H1 (cell line): ENCODE measurements around the gene RPL18. TPM values are rescaled to one million over a fixed set of nuclear protein-coding genes. Genes with fewer than 3 reads are reported as not detected.

Experiments
- CTCF ChIA-PET: fragments of 300-600 bp; sonication (Branson Sonifier 250); formaldehyde crosslinking; loops from one replicate; lab custom pipeline; 2021; ENCODE audit not compliant: partially characterized antibody; lab: Charles Lee
- POLR2A ChIA-PET: fragments of 300-600 bp; sonication (Branson Sonifier 250); formaldehyde crosslinking; loops from one replicate; lab custom pipeline; 2021; ENCODE audit warnings: inconsistent platforms; ENCODE audit not compliant: partially characterized antibody; lab: Charles Lee
- DNase-seq, 2 experiments: peaks; one replicate each; pipeline versions ENCODE4 v3.0.0 to v3.0.0-alpha.2; 2010 to 2022; ENCODE audit warnings: low spot score in 2 of 2, low read depth in 1 of 2, mixed read lengths in 1 of 2
- FAIRE-seq: peaks from 2 replicates; lab custom pipeline; 2011; peaks lifted over from hg19 to GRCh38; lab: Jason Lieb, UNC
- H2AFZ ChIP-seq: 2 replicates; pipeline ENCODE4 v1.8.1; 2012; ENCODE audit warnings: low read length, inconsistent platforms
- H2AK5ac ChIP-seq: 2 replicates; pipeline ENCODE4 v1.6.1; 2013; ENCODE audit warnings: low read depth, low read length
- H2BK120ac ChIP-seq: replicated peaks from 2 replicates; pipeline ENCODE3; 2013; ENCODE audit warnings: low read depth, low read length, inconsistent platforms
- H2BK12ac ChIP-seq: 2 replicates; pipeline ENCODE4 v1.6.1; 2013; ENCODE audit warnings: low read depth, low read length
- H2BK15ac ChIP-seq: 2 replicates; pipeline ENCODE4 v1.6.1; 2013; ENCODE audit warnings: low read length
- H2BK20ac ChIP-seq: 2 replicates; pipeline ENCODE4 v1.6.1; 2013; ENCODE audit warnings: low read length
- H2BK5ac ChIP-seq: 2 replicates; pipeline ENCODE4 v1.6.1; 2013; ENCODE audit warnings: low read depth, low read length
- H3K14ac ChIP-seq: 2 replicates; pipeline ENCODE4 v1.6.1; 2013; ENCODE audit warnings: inconsistent platforms; ENCODE audit not compliant: insufficient read length
- H3K18ac ChIP-seq: 2 replicates; pipeline ENCODE4 v1.6.1; 2013; ENCODE audit warnings: low read length; ENCODE audit errors: extremely low read depth
- H3K23ac ChIP-seq: 2 replicates; pipeline ENCODE4 v1.6.1; 2013; ENCODE audit warnings: inconsistent platforms; ENCODE audit not compliant: insufficient read length
- H3K23me2 ChIP-seq: 2 replicates; pipeline ENCODE4 v1.6.1; 2013; ENCODE audit warnings: low read depth, low read length
- H3K27ac ChIP-seq: 2 replicates; pipeline ENCODE4 v1.6.1; 2011; ENCODE audit warnings: low read depth, low read length, inconsistent platforms
- H3K27me3 ChIP-seq, 4 experiments: replicated peaks in 1 of 4; 1 replicate in 1 of 4; 2 replicates in 3 of 4; pipeline versions ENCODE4 v1.6.1 to v1.8.1; 2011 to 2013; ENCODE audit warnings: low read length in 3 of 4, mild to moderate bottlenecking in 3 of 4, inconsistent platforms in 2 of 4, mixed read lengths in 2 of 4, moderate library complexity in 1 of 4; ENCODE audit not compliant: control insufficient read depth in 3 of 4, insufficient read depth in 3 of 4; ENCODE audit errors: extremely low read depth in 1 of 4
- H3K36me3 ChIP-seq, 4 experiments: 2 replicates each; pipeline versions ENCODE4 v1.6.1 to v1.8.1; 2011 to 2013; ENCODE audit warnings: mild to moderate bottlenecking in 4 of 4, low read length in 3 of 4, moderate library complexity in 2 of 4, control low read depth in 1 of 4, inconsistent platforms in 1 of 4; ENCODE audit not compliant: insufficient read depth in 4 of 4, control insufficient read depth in 2 of 4
- H3K4ac ChIP-seq: replicated peaks from 2 replicates; pipeline ENCODE3; 2013; ENCODE audit warnings: low read length, low read depth, mixed read lengths, inconsistent platforms; ENCODE audit not compliant: insufficient read length
- H3K4me1 ChIP-seq, 4 experiments: replicated peaks in 1 of 4; 1 replicate in 1 of 4; 2 replicates in 3 of 4; pipeline versions ENCODE4 v1.6.1 to v1.8.1; 2011 to 2013; ENCODE audit warnings: low read length in 3 of 4, inconsistent platforms in 2 of 4, mixed read lengths in 1 of 4; ENCODE audit not compliant: insufficient read depth in 4 of 4, control insufficient read depth in 3 of 4
- H3K4me2 ChIP-seq, 2 experiments: 2 replicates each; pipeline versions ENCODE4 v1.6.1 to v1.8.1; 2011 to 2013; ENCODE audit warnings: low read depth in 2 of 2, low read length in 2 of 2, control low read depth in 1 of 2, inconsistent platforms in 1 of 2, mild to moderate bottlenecking in 1 of 2; ENCODE audit not compliant: insufficient read depth in 1 of 2
- H3K4me3 ChIP-seq, 4 experiments: fragments of 200-600, 300-600 bp in 1 of 4; sonication (generic), shearing (Covaris generic), sonication (Bioruptor Twin) in 1 of 4; 2 replicates each; pipeline versions ENCODE4 v1.5.1 to v1.8.1; 2011 to 2016; ENCODE audit warnings: low read length in 4 of 4, low read depth in 3 of 4, control low read depth in 2 of 4, inconsistent platforms in 2 of 4, mild to moderate bottlenecking in 2 of 4, mixed read lengths in 1 of 4, moderate library complexity in 1 of 4; ENCODE audit not compliant: insufficient read depth in 2 of 4; ENCODE audit errors: extremely low read depth in 1 of 4
- H3K56ac ChIP-seq: replicated peaks from 2 replicates; pipeline ENCODE3; 2013; ENCODE audit warnings: low read depth, mild to moderate bottlenecking, mixed read lengths, low read length, inconsistent platforms; ENCODE audit not compliant: insufficient read length
- H3K79me1 ChIP-seq: 2 replicates; pipeline ENCODE4 v1.6.1; 2013; ENCODE audit warnings: low read depth, low read length, control low read depth
- H3K79me2 ChIP-seq, 2 experiments: 2 replicates each; pipeline versions ENCODE4 v1.6.1 to v1.8.1; 2012 to 2013; ENCODE audit warnings: low read length in 2 of 2, mild to moderate bottlenecking in 2 of 2, inconsistent platforms in 1 of 2; ENCODE audit not compliant: insufficient read depth in 2 of 2, control insufficient read depth in 1 of 2
- H3K9ac ChIP-seq, 4 experiments: replicated peaks in 1 of 4; 1 replicate in 1 of 4; 2 replicates in 3 of 4; pipeline versions ENCODE4 v1.6.1 to v1.8.1; 2011 to 2013; ENCODE audit warnings: low read depth in 3 of 4, low read length in 3 of 4, control low read depth in 2 of 4, mild to moderate bottlenecking in 2 of 4, moderate library complexity in 2 of 4, inconsistent platforms in 1 of 4; ENCODE audit errors: extremely low read depth in 1 of 4
- H3K9me3 ChIP-seq, 2 experiments: 2 replicates each; pipeline versions ENCODE4 v1.6.1 to v1.8.1; 2012 to 2013; ENCODE audit warnings: mild to moderate bottlenecking in 2 of 2, moderate library complexity in 2 of 2, control low read depth in 1 of 2, inconsistent platforms in 1 of 2, low read depth in 1 of 2, low read length in 1 of 2, mixed read lengths in 1 of 2; ENCODE audit not compliant: insufficient read depth in 2 of 2
- H4K20me1 ChIP-seq, 2 experiments: replicated peaks in 1 of 2; 2 replicates each; pipeline versions ENCODE3 to v1.8.1; 2011 to 2013; ENCODE audit warnings: inconsistent platforms in 2 of 2, low read length in 2 of 2, mild to moderate bottlenecking in 1 of 2; ENCODE audit not compliant: insufficient read depth in 2 of 2, control insufficient read depth in 1 of 2
- H4K5ac ChIP-seq: 2 replicates; pipeline ENCODE4 v1.6.1; 2013; ENCODE audit warnings: low read length, low read depth, mixed read lengths, inconsistent platforms; ENCODE audit not compliant: insufficient read length
- H4K8ac ChIP-seq: 2 replicates; pipeline ENCODE4 v1.8.0; 2013; ENCODE audit warnings: mild to moderate bottlenecking, moderate library complexity, low read length, inconsistent platforms; ENCODE audit not compliant: insufficient read depth; ENCODE audit errors: extremely low read depth
- H4K91ac ChIP-seq: replicated peaks from 2 replicates; pipeline ENCODE3; 2013; ENCODE audit warnings: low read length, mixed read lengths, inconsistent platforms; ENCODE audit not compliant: insufficient read length
- CEBPB ChIP-seq: IDR thresholded peaks from 2 replicates; pipeline ENCODE4 v1.6.1; 2012; ENCODE audit warnings: low read depth, low read length
- CHD2 ChIP-seq: IDR thresholded peaks from 2 replicates; pipeline ENCODE4 v1.6.1; 2012; ENCODE audit warnings: low read length, improper control_type of control experiment
- EP300 ChIP-seq, 2 experiments: IDR thresholded peaks; 1 replicate in 1 of 2; 2 replicates in 1 of 2; pipeline ENCODE4 v1.6.1; 2011 to 2012; ENCODE audit warnings: low read depth in 2 of 2, low read length in 2 of 2, mild to moderate bottlenecking in 2 of 2, borderline replicate concordance in 1 of 2, inconsistent platforms in 1 of 2, moderate library complexity in 1 of 2
- EZH2 ChIP-seq: fragments of 200-600 bp; sonication (generic); IDR thresholded peaks from 2 replicates; pipeline ENCODE4 v1.7.1; 2012; ENCODE audit warnings: low read depth, mild to moderate bottlenecking, moderate library complexity, low read length, inconsistent platforms; ENCODE audit not compliant: severe bottlenecking
- GTF2F1 ChIP-seq: IDR thresholded peaks from 2 replicates; pipeline ENCODE4 v1.6.1; 2012; ENCODE audit warnings: low read depth, low read length, improper control_type of control experiment, borderline replicate concordance
- JUND ChIP-seq: IDR thresholded peaks from 2 replicates; pipeline ENCODE4 v1.6.1; 2011; ENCODE audit warnings: mild to moderate bottlenecking, improper control_type of control experiment, low read length
- KDM4A ChIP-seq: IDR thresholded peaks from one replicate; pipeline ENCODE4 v1.7.1; 2012; ENCODE audit warnings: low read depth, mild to moderate bottlenecking, moderate library complexity, low read length, inconsistent platforms; ENCODE audit not compliant: severe bottlenecking
- NANOG ChIP-seq: IDR thresholded peaks from 2 replicates; pipeline ENCODE4 v1.6.1; 2011; ENCODE audit warnings: low read length, low read depth, mild to moderate bottlenecking, inconsistent platforms; ENCODE audit not compliant: insufficient read depth, poor library complexity, severe bottlenecking
- POLR2AphosphoS5 ChIP-seq: IDR thresholded peaks from 2 replicates; pipeline ENCODE4 v1.6.1; 2011; ENCODE audit warnings: low read depth, low read length
- RBBP5 ChIP-seq: IDR thresholded peaks from 2 replicates; pipeline ENCODE4 v1.7.1; 2012; ENCODE audit warnings: low read depth, mild to moderate bottlenecking, inconsistent platforms, low read length, moderate library complexity, borderline replicate concordance
- SRF ChIP-seq: IDR thresholded peaks from 2 replicates; pipeline ENCODE4 v1.6.1; 2011; ENCODE audit warnings: mild to moderate bottlenecking, low read depth, low read length, moderate library complexity
- WGBS, 2 experiments: shearing (Covaris generic) in 1 of 2; methylation state at CpG; one replicate each; pipeline versions ENCODE4 v1.1.6 to v1.1.7; 2013 to 2015; ENCODE audit warnings: low lambda C conversion rate in 2 of 2, mixed read lengths in 2 of 2, inconsistent platforms in 1 of 2, low coverage in 1 of 2, missing lambda C conversion rate in 1 of 2; ENCODE audit not compliant: insufficient replicate concordance in 2 of 2, insufficient coverage in 1 of 2, insufficient read length in 1 of 2; ENCODE audit errors: extremely low coverage in 1 of 2, missing lambda C conversion rate in 1 of 2; 5-methylcytosine and 5-hydroxymethylcytosine counted together
- polyA plus RNA-seq, 7 experiments: library from polyadenylated mRNA; depleted of rRNA in 3 of 7; stranded (reverse) in 5 of 7; unstranded in 2 of 7; fragments of >200 nt in 5 of 7; fragments of 200-250 nt in 2 of 7; gene quantifications; 1 replicate in 5 of 7; 2 replicates in 1 of 7; 4 replicates in 1 of 7; pipeline versions ENCODE4 v1.2.1 to v1.2.3, GENCODE V29; 2011 to 2013; ENCODE audit warnings: missing spikeins in 2 of 7, mixed read lengths in 2 of 7
- total RNA-seq: library from RNA; stranded (reverse); fragmentation: NEBNext Ultra II Directional; extraction: Animal tissue kit (Norgen Biotek cat#: 25700); gene quantifications from 2 replicates; pipeline ENCODE4 v1.2.1, GENCODE V29; 2021

RPL18 gene
- total and polyA plus RNA-seq, 2 of the 8 experiments (the other 6 are each of a cell fraction or from before 2014, with no cell fraction given): 1,669 to 2,789 TPM

- H3K56ac ChIP-seq: no peak overlapping the region
- H2AK5ac ChIP-seq: no peak overlapping the region
- H3K4ac ChIP-seq: peak overlapping the region; percentile 73
- peaks cover 0 to 11% (median 1%) of the 10 kb centered on the region in 4 experiments; a peak in 1 of 8 replicates for H3K36me3 ChIP-seq
- peak overlapping the region; percentile 81; the same call in 1 of the 2 replicates for H2BK12ac ChIP-seq
- H3K27ac ChIP-seq: no peak overlapping the region
- ChIA-PET CTCF (interaction anchor here (0.6 to 2.1 kb wide), 7 partner anchors 9 to 150 kb away, joined by 3 to 6 read pairs (median 4); partner anchors contain the start of genes RPL18 and SPHK2), POLR2A (interaction anchor here (0.7 to 30.9 kb wide), 7 partner anchors 12 to 710 kb away, joined by 3 to 788 read pairs (median 8); partner anchors contain the start of genes CA11, FAM83E, FUT2 and RPL18)
- H2BK20ac ChIP-seq: no peak overlapping the region
- H3K23me2 ChIP-seq: peaks cover 18% of the 10 kb centered on the region
- peak overlapping the region; percentile 26; the same call in 1 of the 2 replicates for H3K18ac ChIP-seq
- H3K14ac ChIP-seq: no peak overlapping the region
- H3K23ac ChIP-seq: no peak overlapping the region
- H3K9me3 ChIP-seq: no peaks in the 10 kb centered on the region
- FAIRE-seq: no peak
- H2BK120ac ChIP-seq: no peak overlapping the region
- peak overlapping the region; percentile 83 for H4K91ac ChIP-seq
- no peak overlapping the region for H2AFZ ChIP-seq
- no peak overlapping the region for H2BK15ac ChIP-seq
- peak overlapping the region in 1 of 4 experiments; percentile 55; a peak in 2 of 8 replicates for H3K4me3 ChIP-seq
- H3K27me3 ChIP-seq: no peaks in the 10 kb centered on the region
- peak overlapping the region; percentile 69 to 83 for H3K4me2 ChIP-seq
- no peaks in the 10 kb centered on the region for H3K79me1 ChIP-seq
- no peak for DNase-seq
- H4K8ac ChIP-seq: peak overlapping the region; percentile 29; the same call in 1 of the 2 replicates
- H4K20me1 ChIP-seq: peaks cover 2 to 11% of the 10 kb centered on the region in 2 experiments
- WGBS, 2 experiments: 86% methylated on average over 22 of the region's 22 CpGs; no CpG with 5 or more reads in 1 of the 2 experiments
- H2BK5ac ChIP-seq: peak overlapping the region; percentile 40
- peaks cover 0 to 13% of the 10 kb centered on the region in 2 experiments; a peak in 3 of 4 replicates for H3K79me2 ChIP-seq
- H4K5ac ChIP-seq: peak overlapping the region; percentile 58
- no peak overlapping the region; a peak in 1 of 7 replicates for H3K9ac ChIP-seq
- peaks cover 3 to 29% (median 20%) of the 10 kb centered on the region in 4 experiments for H3K4me1 ChIP-seq
- TF ChIP-seq POLR2AphosphoS5 (no peak), CHD2 (no peak), GTF2F1 (no peak), NANOG (no peak), JUND (no peak), CEBPB (no peak), EZH2 (no peak), KDM4A (no peak), EP300 (IDR thresholded peaks at IDR 0.05; ENCODE audit: borderline replicate concordance in 1 of 2, low read depth in 2 of 2, low read length in 2 of 2) (no peak), SRF (no peak), RBBP5 (no peak)
Observed at GRCh38 chr19:48629297-48629598, 10.3 kb upstream of the RPL18 start.
